GM18505 (cell line): ENCODE measurements around the gene XAGE2.

ENCODE experiments used
- ATAC-seq: cut with Tn5 transposase; IDR thresholded peaks from one replicate; pipeline ENCODE4 v1.9.1; 2021; ENCODE audit not compliant: unreplicated experiment
- POLR2A ChIP-seq: IDR thresholded peaks from 4 replicates; pipeline ENCODE4 v1.6.1; 2011; ENCODE audit warnings: borderline replicate concordance; ENCODE audit not compliant: insufficient read depth, insufficient read length; ENCODE audit errors: extremely low read depth

The XAGE2 gene

DNA sequence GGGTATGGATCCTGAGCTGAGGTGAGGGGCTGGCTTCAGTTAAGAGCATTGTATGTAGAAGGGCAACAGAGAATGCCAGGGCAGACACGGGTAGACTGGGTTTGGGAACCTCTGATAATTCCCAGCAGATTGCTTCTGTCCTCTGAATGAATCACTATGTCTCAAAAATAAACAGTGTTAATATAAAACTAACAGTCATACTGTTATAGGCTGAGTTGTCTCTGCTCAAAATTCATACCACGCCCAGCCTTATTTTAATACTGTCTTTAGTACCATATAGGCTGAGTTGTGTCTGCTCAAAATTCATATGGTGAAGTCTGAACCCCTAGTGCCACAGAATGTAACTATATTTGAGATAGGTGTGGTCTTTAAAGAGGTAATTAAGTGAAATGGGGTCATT, 10.0 kb downstream of the XAGE2 start:
- no peak for ATAC-seq
- no peak for TF ChIP-seq POLR2A

GRCh38 chrX:52380993-52381392, 12.2 kb downstream of the XAGE2 start:
- no peak for TF ChIP-seq POLR2A
- no peak for ATAC-seq

GRCh38 chrX:52410439-52411394, 41.9 kb downstream of the XAGE2 start:
- no peak for TF ChIP-seq POLR2A
- ATAC-seq, result no peak

GRCh38 chrX:52415304-52415703, 46.5 kb downstream of the XAGE2 start:
- TF ChIP-seq POLR2A, result no peak
- ATAC-seq, result no peak

DNA sequence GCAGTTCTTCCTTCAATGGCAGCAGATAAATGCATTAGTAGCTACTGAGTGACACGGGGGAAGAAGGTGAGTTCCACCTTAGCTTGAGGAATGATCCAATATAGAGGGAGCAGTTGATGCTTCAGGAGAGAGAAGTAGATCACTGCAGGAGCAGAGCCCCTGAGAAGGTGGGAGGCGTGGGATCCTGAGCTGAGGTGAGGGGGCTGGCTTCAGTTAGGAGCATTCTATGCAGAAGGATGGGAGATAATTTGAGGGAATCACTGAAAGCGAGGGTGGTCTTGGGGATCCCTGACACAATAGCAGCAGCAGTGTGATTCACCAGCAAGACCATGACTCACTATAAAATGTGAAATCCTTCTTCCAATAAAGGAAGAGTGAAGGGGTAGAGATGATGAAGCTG, 48.0 kb downstream of the XAGE2 start:
- no peak for ATAC-seq
- no peak for TF ChIP-seq POLR2A

GRCh38 chrX:52420824-52421443, 52.1 kb downstream of the XAGE2 start:
- no peak for TF ChIP-seq POLR2A
- no peak for ATAC-seq

GRCh38 chrX:52422884-52423283, 54.1 kb downstream of the XAGE2 start:
- ATAC-seq, result no peak
- no peak for TF ChIP-seq POLR2A

DNA sequence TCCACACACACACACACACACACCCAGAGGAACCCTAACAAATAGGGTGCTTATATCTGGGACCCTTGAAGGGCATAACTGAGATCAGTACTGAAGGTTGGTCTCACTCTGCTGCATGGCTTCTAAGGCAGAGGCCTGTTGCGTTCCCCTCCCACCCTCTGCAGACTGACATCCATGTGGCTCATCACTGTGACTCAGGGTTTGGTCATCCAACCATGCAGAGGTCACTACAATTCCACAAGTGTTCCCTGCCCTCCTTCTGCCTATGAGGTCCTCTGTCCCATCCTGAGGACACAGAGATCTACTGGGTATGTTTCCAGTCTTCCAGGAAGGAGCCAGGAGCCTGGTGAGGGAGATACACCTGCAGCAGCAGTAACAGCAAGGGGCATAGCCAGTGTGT, 55.8 kb downstream of the XAGE2 start:
- no peak for TF ChIP-seq POLR2A
- ATAC-seq, result no peak
